ENCODE data around the gene SEMA3B.

DNA sequence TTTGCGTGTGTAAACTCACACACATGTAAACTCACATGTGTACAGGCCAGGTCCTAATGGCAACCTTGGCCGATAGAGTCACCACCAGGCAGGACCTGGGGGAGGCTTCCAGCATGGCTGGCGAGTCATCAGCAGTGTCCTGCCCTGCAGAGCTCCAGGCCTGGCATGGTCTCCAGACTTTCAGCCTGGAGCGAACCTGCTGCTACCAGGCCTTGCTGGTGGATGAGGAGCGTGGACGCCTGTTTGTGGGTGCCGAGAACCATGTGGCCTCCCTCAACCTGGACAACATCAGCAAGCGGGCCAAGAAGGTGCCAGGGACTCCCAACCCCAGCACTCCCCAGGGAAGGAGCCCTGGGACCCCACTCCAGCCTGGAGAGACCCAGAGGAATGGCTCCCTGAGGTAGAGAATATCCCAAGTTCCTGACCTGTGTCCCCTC lies 1.0 kb downstream of the SEMA3B start:
- TF ChIP-seq, protein P1, sequence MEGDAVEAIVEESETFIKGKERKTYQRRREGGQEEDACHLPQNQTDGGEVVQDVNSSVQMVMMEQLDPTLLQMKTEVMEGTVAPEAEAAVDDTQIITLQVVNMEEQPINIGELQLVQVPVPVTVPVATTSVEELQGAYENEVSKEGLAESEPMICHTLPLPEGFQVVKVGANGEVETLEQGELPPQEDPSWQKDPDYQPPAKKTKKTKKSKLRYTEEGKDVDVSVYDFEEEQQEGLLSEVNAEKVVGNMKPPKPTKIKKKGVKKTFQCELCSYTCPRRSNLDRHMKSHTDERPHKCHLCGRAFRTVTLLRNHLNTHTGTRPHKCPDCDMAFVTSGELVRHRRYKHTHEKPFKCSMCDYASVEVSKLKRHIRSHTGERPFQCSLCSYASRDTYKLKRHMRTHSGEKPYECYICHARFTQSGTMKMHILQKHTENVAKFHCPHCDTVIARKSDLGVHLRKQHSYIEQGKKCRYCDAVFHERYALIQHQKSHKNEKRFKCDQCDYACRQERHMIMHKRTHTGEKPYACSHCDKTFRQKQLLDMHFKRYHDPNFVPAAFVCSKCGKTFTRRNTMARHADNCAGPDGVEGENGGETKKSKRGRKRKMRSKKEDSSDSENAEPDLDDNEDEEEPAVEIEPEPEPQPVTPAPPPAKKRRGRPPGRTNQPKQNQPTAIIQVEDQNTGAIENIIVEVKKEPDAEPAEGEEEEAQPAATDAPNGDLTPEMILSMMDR (tag by site-specific recombination; IDR thresholded peaks at IDR 0.05), result no peak
- TF ChIP-seq ZNF202 (tag by site-specific recombination; IDR thresholded peaks at IDR 0.05; ENCODE audit: borderline replicate concordance) (no peak), ZBTB21 (tag by site-specific recombination; IDR thresholded peaks at IDR 0.05) (no peak), TCF7L2 (IDR thresholded peaks at IDR 0.05; ENCODE audit: borderline replicate concordance, low read depth, low read length) (no peak), ZNF560 (tag by site-specific recombination; IDR thresholded peaks at IDR 0.05; ENCODE audit: borderline replicate concordance) (no peak)
- TF ChIP-seq, protein P2, sequence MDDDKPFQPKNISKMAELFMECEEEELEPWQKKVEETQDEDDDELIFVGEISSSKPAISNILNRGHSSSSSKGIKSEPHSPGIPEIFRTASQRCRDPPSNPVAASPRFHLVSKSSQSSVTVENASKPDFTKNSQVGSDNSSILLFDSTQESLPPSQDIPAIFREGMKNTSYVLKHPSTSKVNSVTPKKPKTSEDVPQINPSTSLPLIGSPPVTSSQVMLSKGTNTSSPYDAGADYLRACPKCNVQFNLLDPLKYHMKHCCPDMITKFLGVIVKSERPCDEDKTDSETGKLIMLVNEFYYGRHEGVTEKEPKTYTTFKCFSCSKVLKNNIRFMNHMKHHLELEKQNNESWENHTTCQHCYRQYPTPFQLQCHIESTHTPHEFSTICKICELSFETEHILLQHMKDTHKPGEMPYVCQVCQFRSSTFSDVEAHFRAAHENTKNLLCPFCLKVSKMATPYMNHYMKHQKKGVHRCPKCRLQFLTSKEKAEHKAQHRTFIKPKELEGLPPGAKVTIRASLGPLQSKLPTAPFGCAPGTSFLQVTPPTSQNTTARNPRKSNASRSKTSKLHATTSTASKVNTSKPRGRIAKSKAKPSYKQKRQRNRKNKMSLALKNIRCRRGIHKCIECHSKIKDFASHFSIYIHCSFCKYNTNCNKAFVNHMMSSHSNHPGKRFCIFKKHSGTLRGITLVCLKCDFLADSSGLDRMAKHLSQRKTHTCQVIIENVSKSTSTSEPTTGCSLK (tag by site-specific recombination; IDR thresholded peaks at IDR 0.05), result no peak
